GM21737 (cell line): ENCODE data around the gene DBF4B.

Experiments
- ATAC-seq: cut with Tn5 transposase; IDR thresholded peaks from one replicate; pipeline ENCODE4 v1.9.1; 2021; ENCODE audit warnings: mild to moderate bottlenecking, moderate library complexity; ENCODE audit not compliant: unreplicated experiment

Gene DBF4B

GRCh38 chr17:44796731-44797130 lies 88.3 kb downstream of the DBF4B start:
- ATAC-seq, result no peak

- ATAC-seq, result no peak
Measured at GRCh38 chr17:44797802-44798201, 89.3 kb downstream of the DBF4B start.

GRCh38 chr17:44798356-44798755 lies 89.9 kb downstream of the DBF4B start:
- ATAC-seq, result no peak
